Measurements from ENCODE around the gene SERPIND1.

SERPIND1 gene

DNA sequence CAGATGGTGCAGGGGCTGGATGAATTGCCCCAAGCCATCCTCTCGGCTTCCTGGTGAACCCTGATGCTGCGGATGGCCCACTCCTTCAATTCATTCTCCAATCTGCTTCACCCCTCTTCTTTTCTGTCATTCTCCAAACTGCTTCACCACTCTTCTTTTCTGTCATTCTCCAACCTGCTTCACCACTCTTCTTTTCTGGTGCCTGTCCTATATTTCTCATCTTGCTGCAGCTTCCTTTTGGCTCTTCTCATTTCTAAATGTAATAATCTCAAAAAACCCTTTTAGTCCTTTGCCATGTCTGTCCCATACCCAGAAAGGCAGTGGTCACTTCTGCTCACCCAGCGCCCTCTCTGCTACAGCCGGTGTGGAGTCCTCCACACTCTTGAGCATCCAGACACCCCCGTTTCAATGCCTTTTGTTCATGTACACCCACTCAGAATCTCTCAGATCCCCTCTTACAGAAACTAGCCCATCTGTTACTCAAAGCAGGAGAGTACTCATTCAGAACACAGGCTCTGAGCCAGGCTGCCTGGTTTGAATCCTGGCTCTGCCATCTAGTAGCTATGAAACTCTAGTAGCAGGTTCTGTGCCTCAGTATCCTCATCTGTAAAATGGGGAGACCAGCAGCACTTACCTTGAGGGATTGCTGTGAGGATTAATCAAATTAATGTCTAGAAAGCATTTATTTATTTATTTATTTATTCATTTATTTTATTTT lies 14.9 kb downstream of the SERPIND1 start:
- no peaks in the 10 kb centered on the region for H3K27me3 ChIP-seq (ENCODE audit: insufficient read depth, low read depth)
- no peak overlapping the region for H3K27ac ChIP-seq
- H3K4me2 ChIP-seq, result no peak overlapping the region
- TF ChIP-seq, protein P1, sequence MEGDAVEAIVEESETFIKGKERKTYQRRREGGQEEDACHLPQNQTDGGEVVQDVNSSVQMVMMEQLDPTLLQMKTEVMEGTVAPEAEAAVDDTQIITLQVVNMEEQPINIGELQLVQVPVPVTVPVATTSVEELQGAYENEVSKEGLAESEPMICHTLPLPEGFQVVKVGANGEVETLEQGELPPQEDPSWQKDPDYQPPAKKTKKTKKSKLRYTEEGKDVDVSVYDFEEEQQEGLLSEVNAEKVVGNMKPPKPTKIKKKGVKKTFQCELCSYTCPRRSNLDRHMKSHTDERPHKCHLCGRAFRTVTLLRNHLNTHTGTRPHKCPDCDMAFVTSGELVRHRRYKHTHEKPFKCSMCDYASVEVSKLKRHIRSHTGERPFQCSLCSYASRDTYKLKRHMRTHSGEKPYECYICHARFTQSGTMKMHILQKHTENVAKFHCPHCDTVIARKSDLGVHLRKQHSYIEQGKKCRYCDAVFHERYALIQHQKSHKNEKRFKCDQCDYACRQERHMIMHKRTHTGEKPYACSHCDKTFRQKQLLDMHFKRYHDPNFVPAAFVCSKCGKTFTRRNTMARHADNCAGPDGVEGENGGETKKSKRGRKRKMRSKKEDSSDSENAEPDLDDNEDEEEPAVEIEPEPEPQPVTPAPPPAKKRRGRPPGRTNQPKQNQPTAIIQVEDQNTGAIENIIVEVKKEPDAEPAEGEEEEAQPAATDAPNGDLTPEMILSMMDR (conservative IDR thresholded peaks at IDR 0.05; ENCODE audit: low read depth, low read length), result no peak
- H3K79me2 ChIP-seq (ENCODE audit: insufficient read depth, low read depth), result no peaks in the 10 kb centered on the region
- H3K36me3 ChIP-seq (ENCODE audit: insufficient read depth), result no peaks in the 10 kb centered on the region
- H3K9ac ChIP-seq, result no peak overlapping the region
- no peak overlapping the region for H3K4me3 ChIP-seq (IDR thresholded peaks at IDR 0.05; ENCODE audit: insufficient read depth, low read depth, low read length)
- H3K4me1 ChIP-seq (ENCODE audit: low read depth, poor library complexity, severe bottlenecking), result peaks cover 3% of the 10 kb centered on the region
- H4K20me1 ChIP-seq (ENCODE audit: insufficient read depth), result no peaks in the 10 kb centered on the region; the same call in 1 of the 2 replicates
- no peak overlapping the region for H2AFZ ChIP-seq (ENCODE audit: low read depth)

DNA sequence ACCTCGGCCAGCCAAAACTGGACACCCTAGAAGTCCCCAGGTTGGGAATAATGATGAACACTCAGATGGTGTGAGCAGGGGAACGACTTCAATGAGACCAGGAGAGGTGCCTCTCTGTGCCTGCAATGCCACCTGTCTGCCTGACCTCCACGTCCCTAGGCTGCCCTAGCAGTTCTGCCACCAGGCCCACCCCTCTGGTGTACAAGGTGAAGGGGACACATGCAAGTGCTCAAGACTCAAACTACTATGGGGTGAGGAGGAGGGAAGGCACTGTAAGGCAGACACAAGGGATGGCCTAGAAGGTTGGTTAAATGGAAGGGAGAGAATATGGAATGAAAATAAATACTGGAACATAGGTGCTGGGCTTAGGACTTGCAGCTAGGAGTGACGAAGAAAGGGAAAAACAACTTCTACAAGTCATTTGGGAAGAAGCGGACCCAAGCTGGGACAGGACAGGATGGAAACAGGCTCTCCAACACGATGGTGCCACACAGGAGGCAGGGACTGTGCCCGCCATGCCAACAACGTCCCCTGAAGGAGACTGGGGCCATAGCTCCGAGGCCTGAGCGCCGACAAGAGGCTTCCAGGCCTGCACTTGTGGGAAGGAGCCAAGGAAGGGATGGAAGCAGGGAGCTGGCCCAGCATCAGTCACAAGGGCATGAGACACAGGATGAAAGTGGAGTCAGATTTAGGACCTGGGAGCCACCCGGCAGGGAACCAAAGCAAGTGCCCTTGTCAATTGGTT lies 18.5 kb downstream of the SERPIND1 start:
- no peaks in the 10 kb centered on the region for H3K4me1 ChIP-seq (ENCODE audit: low read depth, poor library complexity, severe bottlenecking)
- TF ChIP-seq, protein P1 (conservative IDR thresholded peaks at IDR 0.05; ENCODE audit: low read depth, low read length), result no peak
- H3K27ac ChIP-seq, result no peak overlapping the region
- no peaks in the 10 kb centered on the region for H4K20me1 ChIP-seq (ENCODE audit: insufficient read depth)
- H2AFZ ChIP-seq (ENCODE audit: low read depth), result no peak overlapping the region
- no peak overlapping the region for H3K9ac ChIP-seq
- no peaks in the 10 kb centered on the region for H3K36me3 ChIP-seq (ENCODE audit: insufficient read depth)
- H3K27me3 ChIP-seq (ENCODE audit: insufficient read depth, low read depth), result no peaks in the 10 kb centered on the region
- H3K4me3 ChIP-seq (IDR thresholded peaks at IDR 0.05; ENCODE audit: insufficient read depth, low read depth, low read length), result no peak overlapping the region
- no peak overlapping the region for H3K4me2 ChIP-seq
- H3K79me2 ChIP-seq (ENCODE audit: insufficient read depth, low read depth), result no peaks in the 10 kb centered on the region

DNA sequence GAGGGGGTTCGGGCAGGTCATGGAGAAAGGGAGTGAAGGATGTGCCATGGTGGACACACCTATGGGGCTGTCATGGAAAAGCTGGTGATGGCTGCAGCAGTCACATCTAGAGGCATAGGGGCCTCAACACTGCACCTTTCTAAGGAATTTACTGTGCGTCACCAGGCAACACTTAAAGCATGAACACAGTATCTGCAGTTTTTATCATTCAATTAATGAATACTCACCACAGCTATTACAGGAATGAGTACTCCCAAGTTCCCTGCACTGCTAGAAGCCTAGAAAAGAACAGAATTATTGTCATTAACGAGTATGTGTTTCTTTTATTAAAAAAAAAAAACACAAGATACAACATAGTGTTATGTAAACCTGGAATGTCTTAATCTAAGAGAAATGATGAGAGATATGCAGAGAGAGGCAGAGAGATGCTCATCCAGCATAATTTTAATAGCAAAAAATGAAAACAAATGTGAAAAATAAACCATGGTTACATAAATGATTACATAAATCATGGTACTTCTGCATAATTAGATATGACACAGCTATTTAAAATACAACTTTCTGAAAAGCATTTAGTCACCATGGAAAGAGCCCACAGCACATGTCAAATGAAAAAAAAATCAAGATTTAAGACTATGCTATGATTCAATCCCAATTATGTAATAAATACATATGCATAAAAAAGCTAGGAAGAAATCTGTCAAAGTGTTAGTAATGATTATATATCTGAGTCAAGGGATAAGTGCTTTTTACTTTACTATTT lies 19.2 kb downstream of the SERPIND1 start:
- no peaks in the 10 kb centered on the region for H4K20me1 ChIP-seq (ENCODE audit: insufficient read depth)
- no peaks in the 10 kb centered on the region for H3K4me1 ChIP-seq (ENCODE audit: low read depth, poor library complexity, severe bottlenecking)
- H3K36me3 ChIP-seq (ENCODE audit: insufficient read depth), result no peaks in the 10 kb centered on the region

More for the DNA sequence above, 19.2 kb downstream of the SERPIND1 start:
- Histone ChIP-seq H3K27ac (no peak overlapping the region), H3K9ac (no peak overlapping the region), H3K4me3 (IDR thresholded peaks at IDR 0.05; ENCODE audit: insufficient read depth, low read depth, low read length) (no peak overlapping the region), H2AFZ (ENCODE audit: low read depth) (no peak overlapping the region), H3K79me2 (ENCODE audit: insufficient read depth, low read depth) (no peaks in the 10 kb centered on the region), H3K4me2 (no peak overlapping the region), H3K27me3 (ENCODE audit: insufficient read depth, low read depth) (no peaks in the 10 kb centered on the region)
- TF ChIP-seq, protein P1 (conservative IDR thresholded peaks at IDR 0.05; ENCODE audit: low read depth, low read length), result no peak
